ENCODE data around the gene SBK2.

Gene SBK2

DNA sequence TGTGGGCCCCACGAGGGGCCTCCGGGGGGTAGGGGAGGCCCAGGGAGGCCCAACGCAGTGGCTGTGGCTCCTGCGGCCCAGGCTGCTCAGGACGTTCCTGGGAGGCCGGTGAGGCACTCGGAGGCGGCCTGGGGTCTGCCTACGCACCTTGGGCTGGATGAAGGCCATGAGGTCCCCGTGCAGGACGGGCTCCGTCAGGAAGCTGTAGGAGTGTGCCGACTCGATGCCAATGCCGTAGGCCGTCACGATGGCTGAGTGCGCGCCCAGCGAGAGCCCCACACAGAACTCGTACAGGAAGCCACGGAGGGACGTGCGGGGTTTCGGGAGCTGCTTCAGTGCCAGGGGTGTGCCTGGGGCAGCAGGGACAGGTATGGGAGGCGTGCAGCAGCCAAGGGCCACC is 5.9 kb downstream of the SBK2 start:
- TF ChIP-seq Cebpa-rat (IDR thresholded peaks at IDR 0.05) = no peak
- H3K27me3 ChIP-seq = no peaks in the 10 kb centered on the region
- no peaks in the 10 kb centered on the region for H4K20me1 ChIP-seq
- H3K9ac ChIP-seq = no peak overlapping the region
- H3K4me1 ChIP-seq = peaks cover 7 to 22% (median 15%) of the 10 kb centered on the region in 10 experiments; a peak in 14 of 20 replicates
- 0 out of 22 replicates have a peak, but pooled peaks cover 0 to 4% (median 0%) of the 10 kb centered on the region in 11 experiments for H3K9me3 ChIP-seq (replicated peaks in 1 of 11)
- H3K36me3 ChIP-seq = no peaks in the 10 kb centered on the region
- H3K27ac ChIP-seq = no peak overlapping the region
- peak overlapping the region in 3 of 11 experiments; percentile 18 to 37 (median 33); a peak in 5 of 22 replicates for H3K4me2 ChIP-seq
- H3K4me3 ChIP-seq = no peak overlapping the region

DNA sequence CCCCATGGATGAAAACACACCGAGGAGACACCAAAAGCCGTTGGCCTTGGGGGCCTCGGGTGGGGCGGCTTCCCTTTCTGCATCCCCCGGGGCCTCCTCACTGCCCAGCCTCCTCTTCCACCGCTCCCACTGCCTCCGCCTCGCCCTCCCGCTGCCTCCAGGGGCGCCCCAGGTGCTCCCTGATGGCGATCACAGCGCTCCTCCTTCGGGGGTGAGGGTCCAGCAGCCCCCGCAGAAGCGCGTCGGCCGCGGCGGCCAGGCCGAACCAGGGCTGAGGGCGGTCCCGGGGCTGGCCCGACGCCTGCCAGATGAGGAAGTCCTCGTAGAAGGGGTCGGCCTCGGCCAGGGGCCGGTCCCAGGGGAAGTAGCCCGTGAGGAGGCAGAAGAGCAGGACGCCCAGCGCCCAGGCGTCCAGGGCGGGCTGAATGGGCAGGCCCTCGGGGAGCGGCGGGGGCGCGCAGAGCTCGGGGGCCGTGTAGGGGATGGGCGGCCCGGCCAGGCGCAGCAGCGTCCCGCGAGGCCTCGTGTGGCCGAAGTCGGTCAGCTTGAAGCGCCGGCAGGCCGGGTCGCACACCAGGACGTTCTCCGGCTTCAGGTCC is 7.2 kb downstream of the SBK2 start:
- H3K36me3 ChIP-seq = no peaks in the 10 kb centered on the region
- H3K27me3 ChIP-seq = no peaks in the 10 kb centered on the region
- no peaks in the 10 kb centered on the region for H4K20me1 ChIP-seq
- H3K4me1 ChIP-seq = peaks cover 0 to 22% (median 13%) of the 10 kb centered on the region in 10 experiments; a peak in 9 of 20 replicates
- TF ChIP-seq Cebpa-rat (IDR thresholded peaks at IDR 0.05) = no peak
- 0 out of 22 replicates have a peak, but pooled peaks cover 0 to 4% (median 0%) of the 10 kb centered on the region in 11 experiments for H3K9me3 ChIP-seq (replicated peaks in 1 of 11)
- no peak overlapping the region; a peak in 1 of 22 replicates for H3K9ac ChIP-seq
- H3K4me2 ChIP-seq = peak overlapping the region in 4 of 11 experiments; percentile 7 to 40 (median 22); a peak in 7 of 22 replicates
- no peak overlapping the region for H3K27ac ChIP-seq
- H3K4me3 ChIP-seq = no peak overlapping the region

DNA sequence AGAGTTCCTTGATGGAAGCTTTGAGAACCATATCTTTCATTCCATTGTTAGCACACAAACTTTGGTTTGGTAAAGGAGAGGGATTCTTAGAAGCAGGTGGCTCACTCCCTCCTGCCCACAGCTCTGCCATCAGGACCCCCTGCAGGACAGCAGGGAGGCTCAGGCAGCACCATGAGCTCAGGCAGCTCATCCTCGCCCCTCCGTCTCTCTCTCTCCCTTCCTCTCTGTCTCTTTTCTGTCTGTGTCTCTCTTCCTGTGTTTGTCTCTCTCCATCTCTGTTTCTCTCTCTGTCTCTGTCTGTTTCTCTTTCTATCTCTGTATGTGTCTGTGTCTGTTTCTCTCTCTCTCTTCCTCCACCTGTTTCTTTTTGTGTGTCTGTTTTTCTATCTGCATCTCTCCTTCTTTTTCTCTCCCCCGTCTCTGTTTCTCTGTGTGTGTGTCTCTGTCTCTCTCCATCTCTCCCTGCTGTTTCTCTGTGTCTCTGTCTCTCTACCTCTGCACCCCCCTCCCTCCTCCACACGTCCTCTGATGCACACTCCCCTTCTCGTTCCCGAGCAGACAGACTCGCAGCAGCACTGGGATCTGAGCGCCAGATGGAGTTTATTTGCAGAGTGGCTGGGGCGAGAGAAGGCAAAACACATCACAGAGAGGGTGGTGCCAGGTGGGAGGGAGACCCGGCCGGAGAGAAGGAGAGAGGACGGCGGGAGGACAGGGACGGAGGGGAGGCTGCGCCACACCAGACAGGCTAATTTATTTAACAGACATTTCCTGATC is 8.7 kb downstream of the SBK2 start:
- no peak overlapping the region for H3K4me3 ChIP-seq
- H3K4me1 ChIP-seq = peaks cover 0 to 22% (median 13%) of the 10 kb centered on the region in 10 experiments; a peak in 9 of 20 replicates
- H4K20me1 ChIP-seq = no peaks in the 10 kb centered on the region
- no peak for TF ChIP-seq Cebpa-rat (IDR thresholded peaks at IDR 0.05)
- no peaks in the 10 kb centered on the region for H3K36me3 ChIP-seq
- H3K9ac ChIP-seq = no peak overlapping the region
- 0 out of 22 replicates have a peak, but pooled peaks cover 0 to 4% (median 0%) of the 10 kb centered on the region in 11 experiments for H3K9me3 ChIP-seq (replicated peaks in 1 of 11)
- H3K27ac ChIP-seq = no peak overlapping the region
- H3K27me3 ChIP-seq = no peaks in the 10 kb centered on the region
- H3K4me2 ChIP-seq = no peak overlapping the region

DNA sequence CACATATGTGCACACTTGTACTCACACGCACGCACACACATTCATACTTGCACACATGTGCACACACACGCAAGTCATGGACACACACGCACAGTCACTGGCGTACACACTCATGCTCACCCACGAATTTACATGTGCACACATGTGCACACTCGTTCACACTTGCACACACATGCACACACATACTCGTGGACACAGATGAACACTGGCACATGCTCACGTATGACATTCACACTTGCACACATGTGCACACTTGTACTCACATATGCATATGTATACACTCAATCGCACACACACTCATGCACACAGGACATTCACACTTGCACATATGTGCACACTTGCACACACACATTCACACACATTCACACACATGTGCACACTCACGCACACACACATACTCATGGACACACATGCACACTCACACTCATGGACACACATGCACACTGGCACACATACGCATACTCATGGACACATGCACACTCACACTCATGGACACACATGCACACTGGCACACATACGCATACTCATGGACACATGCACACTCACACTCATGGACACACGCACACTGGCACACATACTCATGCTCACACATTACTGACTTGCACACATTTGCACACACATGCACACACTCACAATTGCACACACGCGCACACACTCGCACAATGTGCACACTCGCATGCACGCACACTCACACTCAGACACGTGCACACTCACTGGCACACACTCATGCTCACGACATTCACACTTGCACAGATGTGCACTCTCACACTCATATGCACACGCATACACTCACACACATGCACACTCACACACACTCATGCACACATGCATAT is 9.5 kb downstream of the SBK2 start:
- H4K20me1 ChIP-seq = no peaks in the 10 kb centered on the region
- H3K4me1 ChIP-seq = peaks cover 0 to 22% (median 13%) of the 10 kb centered on the region in 10 experiments; a peak in 9 of 20 replicates
- no peak overlapping the region for H3K4me2 ChIP-seq
- no peaks in the 10 kb centered on the region for H3K36me3 ChIP-seq
- H3K9me3 ChIP-seq (replicated peaks in 1 of 11) = 0 out of 22 replicates have a peak, but pooled peaks cover 0 to 4% (median 0%) of the 10 kb centered on the region in 11 experiments
- no peaks in the 10 kb centered on the region for H3K27me3 ChIP-seq
- H3K9ac ChIP-seq = no peak overlapping the region
- no peak overlapping the region for H3K27ac ChIP-seq
- H3K4me3 ChIP-seq = no peak overlapping the region
- TF ChIP-seq Cebpa-rat (IDR thresholded peaks at IDR 0.05) = no peak

DNA sequence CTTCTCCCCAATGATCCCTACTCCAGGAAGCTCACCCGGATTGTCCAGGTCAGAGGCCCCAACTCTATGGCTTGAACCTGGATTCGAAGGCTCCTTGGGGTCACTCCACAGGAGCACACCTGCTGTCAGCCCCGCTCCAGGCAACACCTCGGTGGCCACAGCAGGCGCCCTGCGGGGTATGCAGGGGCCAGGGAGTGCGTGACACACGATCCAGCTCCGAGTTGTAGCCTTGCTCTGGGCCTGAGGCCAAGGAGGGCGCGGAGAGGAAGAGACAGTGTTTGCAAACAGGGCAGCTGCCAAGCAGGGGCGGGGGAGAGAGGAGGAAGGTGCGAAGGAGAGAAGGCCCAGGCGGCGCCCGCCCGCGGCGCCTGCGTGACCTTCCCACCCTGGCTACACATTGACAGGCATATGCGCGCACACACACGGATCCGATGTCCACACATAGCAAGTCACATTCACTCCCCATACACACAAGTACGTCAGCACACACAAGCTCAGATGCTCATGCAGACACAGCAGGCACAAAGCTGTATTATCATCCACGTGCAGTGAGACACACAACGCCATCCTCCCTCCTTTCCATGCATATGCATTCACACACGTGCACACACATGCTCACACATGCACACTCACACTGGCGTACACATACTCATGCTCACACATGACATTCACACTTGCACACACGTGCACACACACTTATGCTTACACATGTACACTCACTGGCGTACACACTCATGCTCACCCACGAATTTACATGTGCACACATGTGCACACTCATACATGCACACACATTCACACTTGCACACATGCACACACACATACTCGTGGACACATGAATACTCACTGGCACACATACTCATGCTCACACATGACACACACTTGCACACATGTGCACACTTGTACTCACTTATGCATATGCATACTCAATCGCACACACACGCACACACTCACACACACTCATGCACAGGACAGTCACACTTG is 10.4 kb downstream of the SBK2 start:
- H4K20me1 ChIP-seq = no peaks in the 10 kb centered on the region
- no peak overlapping the region for H3K27ac ChIP-seq
- no peak overlapping the region; a peak in 1 of 22 replicates for H3K4me2 ChIP-seq
- H3K27me3 ChIP-seq = no peaks in the 10 kb centered on the region
- H3K36me3 ChIP-seq = no peaks in the 10 kb centered on the region
- TF ChIP-seq Cebpa-rat (IDR thresholded peaks at IDR 0.05) = no peak
- no peak overlapping the region for H3K4me3 ChIP-seq
- H3K4me1 ChIP-seq = peaks cover 0 to 22% (median 13%) of the 10 kb centered on the region in 10 experiments; a peak in 9 of 20 replicates
- H3K9me3 ChIP-seq (replicated peaks in 1 of 11) = 0 out of 22 replicates have a peak, but pooled peaks cover 0 to 4% (median 0%) of the 10 kb centered on the region in 11 experiments
- H3K9ac ChIP-seq = no peak overlapping the region

DNA sequence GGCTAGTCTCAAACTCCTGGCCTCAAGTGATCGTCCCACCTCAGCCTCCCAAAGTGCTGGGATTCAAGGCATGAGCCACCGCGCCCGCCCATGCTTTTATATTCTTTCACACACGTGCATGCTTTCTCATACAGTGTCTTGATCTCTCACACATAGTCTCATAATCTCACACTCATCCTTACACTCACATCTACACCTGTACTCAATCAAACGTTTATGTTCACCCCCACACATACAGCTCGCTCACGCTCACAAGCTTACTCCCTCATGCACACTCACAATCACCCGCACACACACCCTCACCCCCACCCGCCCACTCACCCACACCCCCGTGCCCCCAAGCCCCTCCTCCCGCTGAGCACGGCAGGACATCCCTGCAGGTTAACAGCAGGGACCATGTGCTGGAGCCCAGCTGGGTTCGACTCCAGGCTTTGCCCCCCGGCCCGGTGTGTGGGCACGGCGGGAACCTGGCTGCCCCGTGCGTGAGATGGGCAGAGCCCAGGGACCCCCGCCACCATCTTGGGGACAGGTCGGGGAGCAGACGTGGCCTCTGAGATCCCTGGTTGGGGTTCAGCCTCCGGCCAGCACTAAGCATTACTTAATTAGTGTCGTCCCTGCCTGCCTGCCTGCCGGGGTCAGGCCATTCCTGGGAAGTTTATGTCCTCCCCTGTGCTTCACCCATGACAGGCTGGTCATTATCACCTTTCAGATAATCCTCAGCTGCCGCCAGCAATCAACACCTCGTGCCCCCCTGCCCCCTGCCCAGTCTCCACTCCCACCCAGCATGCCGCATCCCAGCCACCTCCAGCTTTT is 11.4 kb downstream of the SBK2 start:
- Histone ChIP-seq H3K4me3 (no peak overlapping the region), H4K20me1 (no peaks in the 10 kb centered on the region), H3K4me1 (peaks cover 0 to 14% (median 5%) of the 10 kb centered on the region in 10 experiments; a peak in 9 of 20 replicates), H3K9me3 (replicated peaks in 1 of 11) (0 out of 22 replicates have a peak, but pooled peaks cover 0 to 4% (median 0%) of the 10 kb centered on the region in 11 experiments), H3K36me3 (no peaks in the 10 kb centered on the region), H3K27me3 (no peaks in the 10 kb centered on the region), H3K9ac (no peak overlapping the region), H3K4me2 (no peak overlapping the region), H3K27ac (no peak overlapping the region)
- TF ChIP-seq Cebpa-rat (IDR thresholded peaks at IDR 0.05) = no peak

DNA sequence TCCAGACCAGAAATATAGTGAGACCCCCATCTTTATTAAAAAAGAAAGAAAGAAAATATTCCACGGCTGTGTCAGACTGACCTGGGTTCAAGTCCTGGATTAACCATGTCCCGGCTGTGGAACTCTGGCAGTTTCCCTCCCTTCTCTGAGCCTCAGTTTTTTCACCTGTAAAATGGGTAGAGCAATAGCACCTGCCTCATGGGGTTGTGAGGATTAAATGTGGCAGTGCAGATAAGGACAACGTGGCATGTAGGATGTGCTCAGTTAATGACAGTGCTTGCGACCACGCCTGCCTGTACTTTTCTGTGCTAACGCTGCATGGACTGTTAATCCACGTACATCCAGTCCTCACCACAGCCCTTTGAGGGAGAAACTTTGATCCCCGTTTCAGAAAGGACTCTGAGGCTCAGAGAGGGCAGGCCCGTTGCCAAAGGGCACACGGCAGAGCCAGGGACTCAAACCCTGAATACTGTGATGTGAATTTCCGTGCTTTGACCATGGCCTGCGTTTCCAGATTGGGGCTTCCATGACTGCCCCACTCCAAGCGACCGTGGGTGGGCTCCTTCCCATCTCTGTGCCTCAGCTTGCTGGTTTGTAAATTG is 16.1 kb downstream of the SBK2 start:
- H3K4me2 ChIP-seq = no peak overlapping the region
- no peaks in the 10 kb centered on the region for H4K20me1 ChIP-seq
- H3K9me3 ChIP-seq (replicated peaks in 1 of 11) = no peaks in the 10 kb centered on the region
- H3K4me1 ChIP-seq = peaks cover 4 to 5% (median 5%) of the 10 kb centered on the region in 10 experiments; a peak in 13 of 20 replicates
- no peaks in the 10 kb centered on the region for H3K36me3 ChIP-seq
- no peak for TF ChIP-seq Cebpa-rat (IDR thresholded peaks at IDR 0.05)
- H3K27ac ChIP-seq = no peak overlapping the region
- H3K4me3 ChIP-seq = no peak overlapping the region
- no peaks in the 10 kb centered on the region for H3K27me3 ChIP-seq
- no peak overlapping the region for H3K9ac ChIP-seq
